ENCODE data around the gene CDX4.

DNA sequence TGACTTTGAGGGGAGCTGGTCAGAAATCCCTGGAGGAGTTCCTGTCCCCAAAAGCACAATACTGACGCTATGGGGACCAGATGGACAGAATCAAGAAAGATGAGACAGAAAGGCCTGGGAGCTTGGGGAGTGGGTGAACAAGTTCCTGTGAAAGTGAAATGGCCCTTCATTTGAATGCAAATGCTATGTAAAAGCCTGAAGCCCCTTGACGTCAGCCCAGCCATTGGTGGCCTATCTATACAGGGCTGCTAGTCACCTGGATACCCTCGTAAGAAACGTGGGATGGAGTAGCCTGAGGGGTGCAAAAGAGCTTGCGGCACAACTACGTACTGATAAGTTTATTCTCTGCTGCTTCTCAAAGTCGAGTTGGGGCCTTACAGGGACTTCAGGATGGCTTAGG lies at the start of gene CDX4:
- TF ChIP-seq, protein P1, sequence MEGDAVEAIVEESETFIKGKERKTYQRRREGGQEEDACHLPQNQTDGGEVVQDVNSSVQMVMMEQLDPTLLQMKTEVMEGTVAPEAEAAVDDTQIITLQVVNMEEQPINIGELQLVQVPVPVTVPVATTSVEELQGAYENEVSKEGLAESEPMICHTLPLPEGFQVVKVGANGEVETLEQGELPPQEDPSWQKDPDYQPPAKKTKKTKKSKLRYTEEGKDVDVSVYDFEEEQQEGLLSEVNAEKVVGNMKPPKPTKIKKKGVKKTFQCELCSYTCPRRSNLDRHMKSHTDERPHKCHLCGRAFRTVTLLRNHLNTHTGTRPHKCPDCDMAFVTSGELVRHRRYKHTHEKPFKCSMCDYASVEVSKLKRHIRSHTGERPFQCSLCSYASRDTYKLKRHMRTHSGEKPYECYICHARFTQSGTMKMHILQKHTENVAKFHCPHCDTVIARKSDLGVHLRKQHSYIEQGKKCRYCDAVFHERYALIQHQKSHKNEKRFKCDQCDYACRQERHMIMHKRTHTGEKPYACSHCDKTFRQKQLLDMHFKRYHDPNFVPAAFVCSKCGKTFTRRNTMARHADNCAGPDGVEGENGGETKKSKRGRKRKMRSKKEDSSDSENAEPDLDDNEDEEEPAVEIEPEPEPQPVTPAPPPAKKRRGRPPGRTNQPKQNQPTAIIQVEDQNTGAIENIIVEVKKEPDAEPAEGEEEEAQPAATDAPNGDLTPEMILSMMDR (IDR thresholded peaks at IDR 0.05): no peak
- no peak for TF ChIP-seq POLR2A (IDR thresholded peaks at IDR 0.05)

Data from lower leg skin (tissue), 3 donors.